NCI-H1417 (cell line): ENCODE data around the gene SECTM1.

Source experiments
- DNase-seq, 3 experiments: peaks; one replicate each; lab custom pipeline; 2025; lab: John Stamatoyannopoulos, UW

SECTM1 gene

DNA sequence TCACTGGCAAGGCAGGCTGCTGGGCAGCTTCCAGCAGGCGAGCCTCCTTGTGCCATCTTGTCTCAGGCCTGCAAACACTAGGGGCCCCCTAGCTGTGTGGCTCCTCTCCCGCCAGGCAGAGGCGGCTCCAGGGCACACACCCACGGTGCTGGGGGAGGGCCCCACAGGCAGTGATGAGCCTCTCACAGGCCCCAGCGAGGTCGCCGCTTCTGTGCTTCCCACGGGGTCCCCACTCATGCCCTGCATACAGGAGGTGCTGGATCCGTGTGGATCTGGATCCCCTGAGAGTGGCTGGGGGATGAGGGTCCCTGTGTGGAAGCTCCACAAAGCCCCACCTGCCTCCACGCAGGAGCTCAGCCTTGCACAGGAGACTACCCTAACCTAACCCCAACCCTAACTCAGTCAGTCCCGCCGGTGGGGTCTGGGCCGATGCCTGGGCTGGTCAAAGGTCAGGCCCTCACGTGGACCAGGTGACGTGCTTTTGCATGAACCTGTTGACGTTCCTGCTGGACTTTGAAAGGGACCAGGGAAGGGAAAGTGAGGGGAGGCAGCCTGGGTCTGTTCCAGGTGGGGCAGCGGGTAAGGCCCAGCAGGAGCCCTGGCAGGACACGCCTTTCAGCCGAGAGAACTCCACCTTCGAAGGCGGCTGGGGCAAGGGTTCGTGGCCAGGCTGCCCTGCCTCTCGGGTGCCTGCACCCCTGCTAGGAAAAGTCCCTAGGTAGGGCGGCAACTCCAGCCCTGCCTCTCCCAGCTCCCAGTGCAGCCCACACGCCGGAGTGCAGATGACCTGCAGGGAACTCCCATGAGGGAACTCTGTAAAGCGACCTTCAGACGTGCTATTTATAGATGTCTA, 5.2 kb downstream of the SECTM1 start:
- DNase-seq: peak in 2 of 3 experiments; percentile 8 to 37

DNA sequence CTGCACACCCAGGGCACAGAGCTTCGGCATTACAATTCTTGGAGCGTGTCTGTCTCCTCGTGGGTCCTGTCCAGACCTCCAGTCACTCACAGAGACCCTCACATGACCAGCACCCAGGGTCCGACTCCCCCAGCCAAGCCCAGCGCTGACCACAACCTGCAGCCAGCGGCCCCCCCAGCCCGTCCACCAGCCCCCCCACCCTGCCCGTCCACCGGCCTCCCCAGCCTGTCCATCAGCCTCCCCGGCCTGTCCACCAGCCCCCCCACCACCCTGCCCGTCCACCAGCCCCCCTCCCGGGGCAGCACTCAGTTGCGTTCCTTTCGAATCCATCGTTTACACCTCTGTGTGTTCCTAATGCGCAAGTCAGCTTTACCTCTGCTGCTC, 5.8 kb downstream of the SECTM1 start:
- DNase-seq: no peak

DNA sequence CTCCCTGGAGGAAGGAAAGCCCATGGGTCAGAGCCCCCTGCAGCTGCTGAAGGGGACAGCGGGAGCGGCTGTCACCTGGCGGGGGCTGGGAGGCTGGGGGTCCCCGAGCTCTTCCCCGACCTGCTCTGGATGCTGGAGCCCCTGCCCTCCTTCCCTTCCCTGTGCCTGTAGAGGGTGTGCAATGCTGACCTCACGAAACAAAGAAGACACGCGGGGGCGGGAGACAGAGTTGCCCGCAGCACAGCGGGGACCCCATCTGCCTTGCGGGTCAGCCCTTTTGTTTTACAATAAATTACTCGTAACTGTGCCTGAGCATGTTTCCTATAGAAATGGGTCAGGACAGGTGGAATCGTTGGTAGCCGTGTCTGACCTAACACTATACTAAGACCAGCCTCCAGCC, 6.3 kb downstream of the SECTM1 start:
- DNase-seq: peak in 2 of 3 experiments; percentile 35 to 67

- no peak for DNase-seq
Observed at GRCh38 chr17:82325286-82326180, 8.0 kb downstream of the SECTM1 start.

GRCh38 chr17:82324566-82325285, 8.8 kb downstream of the SECTM1 start:
- DNase-seq: no peak

GRCh38 chr17:82323514-82324234, 9.9 kb downstream of the SECTM1 start:
- DNase-seq: no peak

GRCh38 chr17:82322526-82323453, 10.8 kb downstream of the SECTM1 start:
- no peak for DNase-seq

- no peak for DNase-seq
Observed at GRCh38 chr17:82321947-82322466, 11.6 kb downstream of the SECTM1 start.

- peak in 1 of 3 experiments; percentile 33 for DNase-seq
Observed at GRCh38 chr17:82320956-82321927, 12.3 kb downstream of the SECTM1 start.

DNA sequence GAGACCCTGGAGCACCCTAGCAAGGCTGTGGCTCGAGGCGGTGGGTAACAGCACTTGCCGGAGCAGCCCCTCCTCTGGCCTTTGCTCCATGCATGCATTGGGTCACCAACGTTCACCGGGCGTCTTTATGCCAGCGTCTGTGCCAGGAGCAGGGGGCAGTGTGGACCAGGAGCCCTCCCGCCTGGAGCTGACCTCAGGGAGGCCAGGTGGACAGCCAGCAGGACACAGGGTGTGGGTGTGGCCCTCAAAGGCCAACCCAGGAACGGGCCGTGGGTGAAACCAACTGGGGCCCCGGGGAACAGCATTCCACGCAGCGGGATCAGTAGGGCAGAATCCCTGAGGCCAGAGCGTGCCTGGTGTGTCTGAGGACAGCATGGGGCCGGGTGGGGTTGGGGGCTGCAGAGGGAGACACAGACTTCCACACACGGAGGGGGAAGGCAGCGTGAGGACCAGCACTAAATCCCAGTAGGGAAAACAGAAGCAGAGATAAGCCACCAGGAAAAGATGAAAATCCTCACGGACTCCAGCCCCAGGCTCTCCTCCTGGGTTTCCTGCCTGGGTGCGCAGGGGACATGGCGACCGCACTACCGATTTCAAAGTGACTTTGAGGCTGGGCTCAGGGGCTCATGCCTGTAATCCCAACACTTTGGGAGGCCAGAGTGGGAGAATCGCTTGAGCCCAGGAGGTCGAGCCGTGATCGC, 13.3 kb downstream of the SECTM1 start:
- DNase-seq: no peak

- no peak for DNase-seq
Observed at GRCh38 chr17:82319619-82320062, 13.9 kb downstream of the SECTM1 start.

DNA sequence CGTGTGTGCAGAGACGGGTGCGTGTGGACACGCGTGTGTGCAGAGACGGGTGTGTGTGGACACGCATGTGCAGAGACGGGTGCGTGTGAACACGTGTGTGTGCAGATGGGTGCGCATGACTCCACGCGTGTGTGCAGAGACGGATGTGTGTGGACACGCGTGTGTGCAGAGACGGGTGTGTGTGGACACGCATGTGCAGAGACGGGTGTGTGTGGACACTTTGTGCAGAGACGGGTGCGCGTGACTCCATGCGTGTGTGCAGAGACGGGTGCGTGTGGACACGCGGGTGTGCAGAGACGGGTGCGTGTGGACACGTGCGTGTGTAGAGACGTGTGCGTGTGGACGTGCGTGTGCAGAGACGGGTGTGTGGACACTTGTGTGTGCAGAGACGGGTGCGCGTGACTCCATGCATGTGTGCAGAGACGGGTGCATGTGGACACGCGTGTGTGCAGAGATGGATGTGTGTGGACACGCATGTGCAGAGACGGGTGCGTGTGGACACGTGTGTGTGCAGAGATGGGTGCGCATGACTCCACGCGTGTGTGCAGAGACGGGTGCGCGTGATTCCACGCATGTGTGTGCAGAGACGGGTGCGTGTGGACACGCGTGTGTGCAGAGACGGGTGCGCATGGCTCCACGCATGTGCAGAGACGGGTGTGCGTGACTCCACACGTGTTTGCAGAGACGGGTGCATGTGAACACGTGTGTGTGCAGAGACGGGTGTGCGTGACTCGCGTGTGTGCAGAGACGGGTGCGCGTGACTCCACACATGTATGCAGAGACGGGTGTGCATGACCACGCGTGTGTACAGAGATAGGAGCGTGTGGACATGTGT, 14.6 kb downstream of the SECTM1 start:
- DNase-seq: no peak

DNA sequence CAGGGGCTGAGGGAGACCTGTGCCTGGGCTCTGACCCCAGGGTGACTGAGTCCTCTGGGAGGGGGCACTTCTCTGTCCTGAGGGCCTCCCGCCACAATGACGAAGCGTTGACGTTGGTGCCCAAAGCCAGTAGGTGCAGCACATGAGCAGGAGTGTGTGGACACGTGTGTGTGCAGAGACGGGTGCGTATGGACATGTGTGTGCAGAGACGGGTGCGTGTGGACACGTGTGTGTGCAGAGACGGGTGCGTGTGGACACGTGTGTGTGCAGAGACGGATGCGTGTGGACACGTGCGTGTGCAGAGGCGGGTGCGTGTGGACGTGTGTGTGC, 15.4 kb downstream of the SECTM1 start:
- no peak for DNase-seq

DNA sequence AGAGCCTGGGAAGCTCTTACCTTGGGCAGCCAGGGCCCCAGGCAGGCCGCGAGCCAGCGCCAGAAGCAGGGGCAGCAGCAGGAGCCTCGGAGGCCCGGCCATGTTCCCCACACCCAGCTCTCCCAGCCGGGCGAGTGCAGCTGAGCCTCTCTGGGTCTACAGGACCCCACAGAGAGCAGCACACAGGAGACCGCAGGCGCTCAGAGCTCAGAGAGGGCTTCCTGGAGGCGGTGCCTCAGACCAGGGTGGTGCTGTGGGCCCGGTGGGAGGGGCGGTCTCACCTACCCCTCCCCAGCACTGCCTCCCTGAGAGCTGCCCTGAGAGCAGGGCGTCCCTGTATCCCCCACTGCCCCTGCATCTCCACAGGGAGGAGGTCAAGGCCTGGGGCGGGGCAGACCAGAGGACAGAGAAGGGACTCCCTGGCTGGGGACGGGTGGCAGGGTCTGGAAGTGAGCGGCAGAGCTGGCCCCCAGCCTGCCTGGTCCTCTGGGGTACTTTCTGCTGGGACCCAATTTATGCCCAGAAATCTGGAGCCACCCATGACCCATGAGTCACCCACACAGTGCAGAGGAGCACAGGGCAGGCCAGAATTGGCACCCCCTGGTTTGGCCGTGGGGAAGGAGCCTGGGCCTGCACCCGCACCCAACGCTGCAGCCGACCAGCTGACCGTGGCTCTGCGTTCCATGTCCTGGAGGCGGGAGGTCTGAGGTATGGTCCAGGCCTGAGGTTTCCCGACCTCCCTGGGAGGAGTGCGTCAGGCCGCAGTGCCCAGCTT, 16.0 kb downstream of the SECTM1 start, which contains the start of gene CD7:
CD7 (minus strand) TSS at position 215 of the 775 bp plus-strand sequence; CDS start at position 102, 113 bp downstream.
- no peak for DNase-seq

DNA sequence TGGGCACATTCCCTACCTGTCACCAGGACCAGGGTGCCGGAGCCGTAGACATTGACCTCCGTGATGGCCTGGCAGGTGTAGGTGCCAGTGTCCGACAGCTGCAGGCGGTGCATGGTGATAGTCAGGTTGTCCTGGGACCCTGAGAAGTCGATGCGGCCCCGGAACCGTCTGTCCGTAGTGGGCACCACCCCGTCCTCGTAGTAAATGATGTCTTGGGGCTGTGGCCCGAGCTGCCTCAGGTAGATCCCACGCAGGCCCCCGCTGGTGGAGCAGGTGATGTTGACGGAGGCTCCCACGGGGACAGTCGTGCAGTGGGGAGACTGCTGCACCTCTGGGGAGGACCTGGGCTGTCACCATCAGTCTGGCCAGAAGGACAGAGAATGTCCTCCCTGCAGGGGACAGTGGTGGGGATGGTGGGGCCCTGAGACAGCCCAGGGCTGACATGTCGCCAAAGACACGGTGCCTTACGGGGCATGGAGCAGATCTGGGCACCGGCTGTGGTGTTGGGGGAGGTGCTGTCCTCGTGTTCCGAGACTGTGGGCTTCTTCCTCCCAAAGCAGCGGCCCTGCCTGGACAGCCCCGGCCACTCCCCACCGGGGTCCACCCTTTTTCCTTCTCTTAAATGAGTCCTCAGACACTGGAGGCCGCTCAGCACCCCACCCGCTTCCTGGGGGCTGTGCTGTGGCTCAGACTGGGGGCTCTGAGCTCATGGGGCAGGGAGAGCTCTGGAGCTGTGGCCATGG, 16.7 kb downstream of the SECTM1 start:
- DNase-seq: no peak
